Endometrial microvascular endothelial cells (primary cell): Measurements from ENCODE around the gene PRLHR. TPM values are rescaled to one million over a fixed set of nuclear protein-coding genes. Genes with fewer than 3 reads are reported as not detected.

Source experiments
- in situ Hi-C: cut with HindIII; loops from 2 replicates; pipeline ENCODE4 v1.10.0; 2017; ENCODE audit warnings: low sequenced_read_pairs, low pct_unique_long_range_greater_than_20kb; ENCODE audit errors: inconsistent ontology term
- total RNA-seq: library from RNA; depleted of rRNA; stranded (reverse); fragments of >200 nt; gene quantifications from one replicate; pipeline ENCODE4 v1.2.3, GENCODE V29; 2015; ENCODE audit errors: inconsistent ontology term

PRLHR gene
- total RNA-seq, 1 donor from 2014 or later: not detected

DNA sequence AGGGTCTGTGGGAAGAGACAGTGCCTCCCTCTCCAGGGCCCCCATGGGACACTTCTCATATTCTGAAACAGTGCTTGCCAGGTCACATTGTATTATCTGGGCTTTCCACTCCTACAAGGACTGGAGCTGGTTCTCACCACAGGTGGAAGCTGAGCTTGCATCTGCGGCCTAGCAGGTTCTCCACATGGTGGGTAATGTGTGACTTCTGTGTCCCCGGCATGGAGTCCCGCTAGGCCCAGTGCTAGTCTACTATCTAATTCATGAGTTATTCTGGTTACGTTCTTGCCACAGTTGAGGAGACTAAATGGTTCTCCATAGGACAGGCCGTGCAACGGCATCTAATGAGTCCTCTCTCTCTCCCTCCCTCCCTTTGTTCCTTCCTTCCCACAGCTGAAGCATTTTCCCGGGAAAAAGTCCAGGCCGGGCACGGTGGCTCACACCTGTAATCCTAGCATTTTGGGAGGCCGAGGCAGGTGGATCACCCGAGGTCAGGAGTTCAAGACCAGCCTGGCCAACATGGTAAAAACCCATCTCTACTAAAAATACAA is 27.7 kb downstream of the PRLHR start:
- in situ Hi-C loops: no loop called here

DNA sequence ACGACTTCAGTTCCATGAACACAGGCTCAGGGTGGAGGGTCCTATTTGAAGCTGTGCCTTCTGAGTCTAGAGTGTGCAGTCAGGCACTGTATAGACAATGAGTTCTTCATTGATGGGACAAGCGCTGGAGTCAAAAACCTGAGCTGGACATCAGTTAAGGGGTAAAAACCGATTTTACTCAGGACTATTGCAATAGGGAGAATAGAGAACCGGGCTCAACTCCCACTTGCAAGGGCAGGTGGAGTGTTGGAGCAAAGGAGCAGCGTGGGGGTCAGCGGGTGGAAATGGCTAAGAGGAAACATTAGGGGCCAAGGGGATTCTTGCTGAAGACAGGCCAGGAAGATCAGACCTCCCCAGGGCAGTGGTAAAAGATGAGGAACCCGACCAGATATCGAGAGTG is 28.5 kb downstream of the PRLHR start:
- in situ Hi-C loops: no loop called here

DNA sequence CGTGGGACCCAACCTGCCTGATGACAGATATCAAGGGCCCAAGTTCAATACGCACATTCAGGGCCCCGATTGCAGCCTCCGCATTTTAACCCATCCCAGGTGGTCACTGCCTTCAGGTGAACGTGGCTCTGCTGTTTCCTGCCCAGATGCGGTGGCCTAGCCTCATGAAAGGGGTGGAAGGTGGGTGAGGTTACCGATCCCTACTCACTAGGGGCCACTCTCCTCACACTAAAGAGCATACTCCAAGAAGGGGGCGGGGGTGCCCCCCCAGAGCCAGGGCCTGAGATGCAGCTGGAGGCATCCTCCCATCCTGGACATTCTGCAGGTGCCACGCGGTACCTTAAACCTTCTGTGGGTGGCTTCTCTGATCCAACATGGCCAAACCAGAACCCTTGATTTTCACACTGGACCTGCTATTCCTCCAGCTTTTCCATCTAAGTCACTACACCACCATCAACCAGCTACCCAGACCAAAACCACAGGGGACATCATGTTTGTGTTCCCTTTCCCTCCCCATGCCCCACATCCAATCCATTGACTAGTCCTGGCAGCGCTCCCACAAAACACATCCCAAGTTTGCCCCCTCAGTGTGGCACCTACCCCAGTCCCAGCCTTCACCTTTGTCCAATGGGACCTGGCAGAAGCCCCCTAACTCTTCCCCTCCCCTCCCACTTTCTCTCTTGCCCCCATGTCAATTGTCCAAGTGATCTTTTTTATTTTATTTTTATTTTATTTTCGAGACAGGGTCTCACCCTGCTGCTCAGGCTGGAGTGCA is 30.0 kb downstream of the PRLHR start:
- in situ Hi-C loops: no loop called here

- in situ Hi-C loops: no loop called here
Observed at GRCh38 chr10:118564652-118565051, 30.8 kb downstream of the PRLHR start.

- in situ Hi-C loops: no loop called here
Observed at GRCh38 chr10:118564114-118564513, 31.3 kb downstream of the PRLHR start.

DNA sequence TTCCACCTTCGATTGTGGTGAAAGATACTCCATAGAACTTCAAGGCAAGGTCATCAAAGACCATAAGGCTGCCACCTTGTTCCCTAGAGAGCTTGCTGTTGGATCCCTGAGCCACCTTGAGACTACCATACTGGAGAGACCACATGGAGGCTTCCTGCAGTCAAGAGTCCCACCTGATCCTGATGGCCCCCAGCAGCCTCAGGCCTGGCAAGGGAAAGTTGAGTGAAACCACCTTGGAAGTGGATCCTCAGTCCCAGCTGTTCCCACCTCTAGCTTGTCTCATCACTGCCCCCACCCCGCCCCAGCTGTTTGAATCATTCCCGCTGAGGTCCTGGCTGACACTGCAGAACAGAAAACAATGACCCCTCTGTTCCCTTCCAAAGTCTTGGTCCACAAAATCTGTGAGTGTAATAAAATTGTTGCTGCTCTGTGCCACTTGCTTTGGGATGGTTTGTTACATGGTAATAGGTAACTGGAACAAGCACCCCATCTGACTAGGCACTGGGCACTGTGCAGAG is 32.0 kb downstream of the PRLHR start:
- in situ Hi-C loops: no loop called here

DNA sequence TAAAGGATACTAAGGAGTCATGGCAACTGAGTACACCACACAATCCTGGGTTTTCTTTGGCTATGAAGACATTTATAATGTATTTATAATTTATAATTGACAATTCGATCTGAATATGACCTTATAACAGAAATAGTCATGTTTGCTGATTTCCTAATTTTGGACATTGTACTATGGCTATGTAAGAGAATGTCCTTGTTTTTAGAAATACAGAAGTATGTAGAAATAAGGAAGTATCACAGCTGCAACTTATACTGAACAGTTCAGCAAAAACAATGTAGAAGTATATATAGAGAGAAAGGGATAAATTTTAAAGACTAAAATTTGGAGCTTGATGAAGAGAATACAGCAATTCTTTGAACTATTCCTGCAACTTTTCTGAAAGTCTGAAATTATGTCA is 32.6 kb downstream of the PRLHR start:
- in situ Hi-C loops: no loop called here

DNA sequence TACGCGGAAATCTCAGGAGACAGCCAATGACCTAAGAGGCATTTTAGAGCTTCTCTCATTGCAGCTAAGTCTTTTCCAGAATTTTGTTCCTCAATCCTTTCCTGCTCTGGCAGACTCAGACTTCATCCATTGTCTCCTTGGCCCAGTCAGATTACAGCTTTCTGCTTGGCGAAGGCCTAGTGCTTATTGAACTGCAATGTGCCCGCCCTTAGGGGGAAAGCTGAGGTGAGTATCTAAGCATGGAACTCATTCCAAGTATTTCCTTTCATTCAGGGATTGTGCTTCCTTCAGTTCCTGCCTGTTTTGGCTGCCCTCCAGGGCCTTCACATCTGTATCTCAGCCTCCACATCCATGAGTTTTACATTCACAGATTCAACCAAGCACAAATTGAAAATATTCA is 37.5 kb downstream of the PRLHR start:
- in situ Hi-C loops: no loop called here

DNA sequence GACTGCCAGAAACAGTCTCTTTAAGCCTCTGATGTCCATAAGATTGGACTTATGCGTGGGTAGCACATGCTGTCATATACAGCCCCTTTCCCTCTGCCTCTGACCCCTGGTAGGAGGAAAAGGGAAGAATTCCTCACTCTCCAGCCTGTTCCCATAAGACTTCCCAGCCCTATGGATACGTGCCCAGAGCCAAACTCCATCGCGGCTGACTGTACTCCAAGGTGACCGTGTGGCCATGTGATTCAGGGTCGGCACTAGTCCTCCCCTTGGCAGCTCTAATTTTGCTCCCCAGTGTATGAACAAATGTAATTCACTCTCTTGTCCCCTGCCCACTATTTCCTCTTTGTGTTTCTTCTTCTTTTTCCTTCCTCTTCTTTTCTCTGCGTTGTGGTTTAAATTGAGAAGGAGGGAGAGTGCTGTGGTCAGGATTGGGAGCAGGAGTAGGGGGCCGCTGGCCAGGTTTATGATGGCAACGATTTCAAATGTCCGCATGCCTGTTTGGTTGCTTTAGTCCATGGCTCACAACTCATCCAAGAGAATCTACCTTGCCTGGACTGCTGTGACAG is 43.8 kb downstream of the PRLHR start:
- in situ Hi-C loops: no loop called here

DNA sequence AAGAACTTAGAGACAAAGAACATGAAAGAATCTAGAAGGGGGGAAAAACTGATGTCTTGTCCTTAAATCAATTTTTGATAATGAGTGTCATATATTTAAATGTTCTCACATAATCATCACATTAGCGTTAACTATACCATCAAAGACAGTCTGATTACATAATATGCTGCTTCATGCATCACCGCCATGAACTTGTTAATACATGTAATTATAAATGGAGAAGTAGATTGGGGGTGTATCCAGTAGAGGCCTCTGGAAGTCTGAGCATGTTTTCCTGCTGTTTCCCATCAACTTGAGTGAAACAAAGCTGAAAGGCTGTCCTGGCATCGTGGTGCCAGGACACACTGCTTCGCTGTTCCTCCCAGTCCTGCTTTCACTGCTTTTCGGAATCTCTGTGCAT is 48.2 kb downstream of the PRLHR start:
- in situ Hi-C loops: no loop called here

- in situ Hi-C loops: no loop called here
Observed at GRCh38 chr10:118546479-118546878, 49.0 kb downstream of the PRLHR start.

DNA sequence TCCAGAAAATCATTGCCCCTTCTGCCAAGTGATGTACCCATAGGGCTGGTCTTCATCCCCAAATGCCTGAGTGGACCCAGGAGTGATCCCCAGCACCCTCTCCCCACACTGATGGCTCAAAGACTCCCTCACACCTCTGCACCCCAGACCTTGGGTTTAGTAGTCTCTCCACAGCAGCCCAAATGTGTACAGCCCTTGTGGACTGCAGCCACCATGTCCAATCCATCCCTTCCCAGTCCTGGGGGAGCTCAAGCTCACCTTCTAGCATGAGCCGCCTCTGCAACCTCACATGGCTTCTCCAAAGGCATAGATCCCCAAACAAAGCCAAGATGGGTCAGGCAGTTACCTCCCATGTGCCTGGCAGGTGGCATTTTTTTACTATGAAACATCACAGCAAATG is 50.1 kb downstream of the PRLHR start:
- in situ Hi-C loops: no loop called here

- in situ Hi-C loops: no loop called here
Observed at GRCh38 chr10:118544401-118544948, 51.0 kb downstream of the PRLHR start.

GRCh38 chr10:118543714-118544400 is 51.6 kb downstream of the PRLHR start:
- in situ Hi-C loops: no loop called here

DNA sequence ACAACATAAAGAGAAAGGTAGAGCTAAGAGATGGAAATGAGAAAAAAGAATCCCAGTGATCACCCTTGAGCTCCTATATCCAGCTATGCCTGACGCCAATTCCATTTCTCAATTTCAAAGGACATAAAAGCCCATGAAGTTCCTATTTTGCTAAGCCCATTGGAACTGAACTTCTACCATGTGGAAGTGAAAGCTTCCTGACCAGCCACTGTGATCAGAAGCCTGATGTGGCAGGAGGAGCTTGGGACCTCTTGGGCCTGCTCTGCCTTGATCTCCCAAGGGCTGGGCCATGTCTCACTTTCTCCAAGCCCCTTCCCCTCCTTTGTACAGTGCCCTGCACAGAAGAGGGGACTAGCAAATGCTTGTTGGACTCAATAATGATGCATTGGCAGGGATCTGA is 52.7 kb downstream of the PRLHR start:
- in situ Hi-C loops: no loop called here

DNA sequence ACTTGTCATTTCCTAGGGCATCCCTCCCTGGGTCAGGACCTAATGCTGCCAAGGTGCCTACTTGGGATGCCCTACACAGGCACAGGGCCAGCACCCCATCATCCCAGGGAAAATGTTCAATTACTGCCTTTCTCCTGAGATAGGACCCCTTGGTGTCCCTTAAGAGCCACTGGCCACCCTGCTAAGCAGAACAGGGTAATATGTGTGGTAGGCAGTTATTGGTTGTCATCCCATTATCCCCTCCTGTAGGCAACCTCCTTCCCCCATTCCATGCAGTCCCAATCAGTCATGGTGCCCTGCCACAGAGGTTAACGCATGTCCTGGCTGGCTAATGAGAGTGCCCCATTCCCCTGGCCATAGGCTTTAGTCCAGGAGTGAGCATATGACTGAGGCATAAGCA is 53.2 kb downstream of the PRLHR start:
- in situ Hi-C loops: no loop called here

DNA sequence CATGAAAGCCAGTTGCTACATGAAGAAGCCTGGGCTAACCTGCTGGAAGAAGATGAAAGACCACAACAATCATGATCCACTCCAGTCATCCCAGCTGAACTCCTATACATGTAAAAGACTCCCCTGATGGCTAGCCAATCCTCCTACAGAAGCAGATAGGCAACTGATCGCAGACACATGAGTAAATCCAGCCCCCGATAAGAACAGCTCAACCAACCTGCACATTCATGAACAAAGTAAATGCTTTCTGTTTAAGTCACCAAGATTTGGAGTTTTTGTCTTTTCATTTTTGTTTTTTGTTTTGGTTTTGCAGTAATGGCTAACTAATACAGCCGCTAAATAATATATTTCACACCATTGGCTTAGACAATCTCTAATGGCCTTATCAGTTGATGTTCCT is 53.7 kb downstream of the PRLHR start:
- in situ Hi-C loops: no loop called here
